Spleen (tissue), 11 donors: ENCODE results near the gene OR4C3. TPM values are rescaled to one million over a fixed set of nuclear protein-coding genes. Genes with fewer than 3 reads are reported as not detected.
"Not testable (repeated sequence)": the region's sequence is repeated elsewhere in the genome, so short reads cannot be mapped to it uniquely, and the experiment has no call there.

ENCODE experiments used
- DNase-seq: peaks from one replicate; pipeline ENCODE4 v3.0.0-alpha.2; 2020
- H3K27ac ChIP-seq, 8 donors: fragments of 200-600 bp; sonication (generic) in 7 of 8; 1 replicate in 4 of 8; 2 replicates in 4 of 8; pipeline versions ENCODE4 v1.5.0 to v1.8.0; 2016 to 2021; ENCODE audit warnings: inconsistent platforms in 4 of 8, mild to moderate bottlenecking in 4 of 8, moderate library complexity in 1 of 8
- H3K27me3 ChIP-seq, 7 donors: fragments of 200-600 bp; sonication (generic) in 6 of 7; replicated peaks in 1 of 7; 1 replicate in 4 of 7; 2 replicates in 3 of 7; pipeline versions ENCODE4 v1.5.0 to v1.8.0; 2016 to 2021; ENCODE audit warnings: inconsistent platforms in 3 of 7, mild to moderate bottlenecking in 1 of 7
- H3K36me3 ChIP-seq, 6 donors: fragments of 200-600 bp; sonication (generic) in 5 of 6; 1 replicate in 4 of 6; 2 replicates in 2 of 6; pipeline versions ENCODE4 v1.5.0 to v1.8.0; 2016 to 2021; ENCODE audit warnings: inconsistent platforms in 2 of 6
- H3K4me1 ChIP-seq, 6 donors: fragments of 200-600 bp; sonication (generic) in 5 of 6; 1 replicate in 3 of 6; 2 replicates in 3 of 6; pipeline versions ENCODE4 v1.5.0 to v1.8.0; 2016 to 2021; ENCODE audit warnings: inconsistent platforms in 3 of 6
- H3K4me3 ChIP-seq, 8 donors: fragments of 200-600 bp; sonication (generic) in 7 of 8; 1 replicate in 4 of 8; 2 replicates in 4 of 8; pipeline versions ENCODE4 v1.5.0 to v1.8.0; 2016 to 2021; ENCODE audit warnings: inconsistent platforms in 4 of 8, mild to moderate bottlenecking in 4 of 8, moderate library complexity in 2 of 8
- H3K9me3 ChIP-seq, 8 donors: fragments of 200-600 bp; sonication (generic) in 7 of 8; 1 replicate in 4 of 8; 2 replicates in 4 of 8; pipeline versions ENCODE4 v1.5.0 to v1.8.0; 2016 to 2021; ENCODE audit warnings: inconsistent platforms in 4 of 8
- CTCF ChIP-seq, 11 experiments: fragments of 200-600 bp in 7 of 11; fragments of 450-650 bp in 4 of 11; sonication (generic) in 4 of 11; IDR thresholded peaks in 8 of 11; conservative IDR thresholded peaks in 3 of 11; 1 replicate in 7 of 11; 2 replicates in 4 of 11; pipeline versions ENCODE4 v1.4.0 to v1.8.0; 2016 to 2021; ENCODE audit warnings: antibody characterized with exemption in 11 of 11, inconsistent platforms in 4 of 11, mild to moderate bottlenecking in 1 of 11
- POLR2A ChIP-seq, 3 donors: fragments of 450-650 bp; IDR thresholded peaks; one replicate each; pipeline ENCODE4 v1.5.1; 2017; ENCODE audit warnings: antibody characterized with exemption in 3 of 3, mild to moderate bottlenecking in 1 of 3
- POLR2AphosphoS5 ChIP-seq, 3 donors: sonication (generic); formaldehyde crosslinking; IDR thresholded peaks; one replicate each; pipeline ENCODE4 v1.5.1; 2017; ENCODE audit warnings: antibody characterized with exemption in 3 of 3
- WGBS, 5 donors: extraction: QIAGEN DNeasy Blood & Tissue Kit in 3 of 5; methylation state at CpG; one replicate each; pipeline versions ENCODE4 v1.1.5 to v1.1.7; 2013 to 2018; 5-methylcytosine and 5-hydroxymethylcytosine counted together
- intact Hi-C: fragments of 100-400 bp; cut with DNase I; formaldehyde crosslinking; loops from one replicate; pipeline ENCODE4 v1.15.0; 2023; ENCODE audit warnings: low total_unique reads
- polyA plus RNA-seq, 3 donors: library from polyadenylated mRNA; stranded (reverse); fragments of 200-250 nt; gene quantifications; one replicate each; pipeline ENCODE4 v1.2.1, GENCODE V29; 2013
- total RNA-seq, 7 donors: library from RNA; depleted of rRNA in 3 of 7; stranded (reverse); fragments of >200 nt in 3 of 7; fragmentation: NEBNext Ultra II Directional in 4 of 7; extraction: Animal tissue kit (Norgen Biotek cat#: 25700) in 4 of 7; gene quantifications; one replicate each; pipeline versions ENCODE4 v1.1.0 to v1.2.1, GENCODE V29; 2016 to 2021
- donor health status: healthy with polysubstance abuse.
- donor health status: DM: no; HTN: no; CAD: no; lungs with moderate emphysema.
- donor health status: DM: no; HTN: no; CAD: no.
- donor health status: Bipolar disorder and iron deficiency.
- donor health status: healthy.
- donor health status: DM: no; HTN: no; CAD: no.
- donor health status: DM: yes; HTN: yes; CAD: no.

The OR4C3 gene
- total and polyA plus RNA-seq, 10 donors, result not detected

- Histone ChIP-seq H3K9me3 (peaks cover 0 to 21% (median 8%) of the 10 kb centered on the region in 8 donors), H3K27me3 (no peaks in the 10 kb centered on the region), H3K27ac (no peak overlapping the region), H3K4me3 (no peak overlapping the region), H3K4me1 (no peaks in the 10 kb centered on the region), H3K36me3 (no peaks in the 10 kb centered on the region)
- TF ChIP-seq CTCF (IDR thresholded peaks at IDR 0.05 in 8 of 11, conservative IDR thresholded peaks at IDR 0.05 in 3 of 11), result no peak
- no peak for TF ChIP-seq POLR2A (IDR thresholded peaks at IDR 0.05)
- TF ChIP-seq POLR2AphosphoS5 (IDR thresholded peaks at IDR 0.05), result no peak
- intact Hi-C loops, result no loop called here
- 46 to 59% (median 51%) methylated on average over 2 of the region's 2 CpGs for WGBS, 5 donors
- no peak for DNase-seq
These were observed 16.7 kb downstream of the OR4C3 start for GRCh38 chr11:48341466-48341865.

- 57 to 69% (median 62%) methylated on average over 2 of the region's 2 CpGs for WGBS, 5 donors
- H3K9me3 ChIP-seq, result peaks cover 0 to 27% (median 8%) of the 10 kb centered on the region in 8 donors
- H3K36me3 ChIP-seq, H3K4me3 ChIP-seq, intact Hi-C loops, H3K27me3 ChIP-seq, H3K4me1 ChIP-seq, DNase-seq, H3K27ac ChIP-seq: not testable (repeated sequence)
These were observed 17.8 kb downstream of the OR4C3 start for GRCh38 chr11:48342505-48342904.

- 63 to 79% (median 65%) methylated on average over 5 of the region's 5 CpGs for WGBS, 5 donors
- intact Hi-C loops, result not testable (repeated sequence)
These were observed 21.6 kb downstream of the OR4C3 start for GRCh38 chr11:48346286-48346685.

GRCh38 chr11:48354013-48354412 is 29.3 kb downstream of the OR4C3 start:
- no peak overlapping the region for H3K4me3 ChIP-seq
- intact Hi-C loops, result no loop called here

More at GRCh38 chr11:48346286-48346685, 21.6 kb downstream of the OR4C3 start:
- not testable (repeated sequence) for H3K27ac ChIP-seq, H3K36me3 ChIP-seq, H3K4me1 ChIP-seq, H3K4me3 ChIP-seq, DNase-seq, H3K27me3 ChIP-seq
- H3K9me3 ChIP-seq, result peaks cover 0 to 49% (median 15%) of the 10 kb centered on the region in 8 donors

GRCh38 chr11:48354677-48355076 is 30.0 kb downstream of the OR4C3 start:
- no peak overlapping the region for H3K27ac ChIP-seq
- H3K4me1 ChIP-seq, result no peaks in the 10 kb centered on the region
- H3K36me3 ChIP-seq, result no peaks in the 10 kb centered on the region
- intact Hi-C loops, result no loop called here
- no peak for DNase-seq
- H3K9me3 ChIP-seq, result peaks cover 0 to 45% (median 18%) of the 10 kb centered on the region in 8 donors
- H3K4me3 ChIP-seq, result no peak overlapping the region
- TF ChIP-seq POLR2AphosphoS5 (IDR thresholded peaks at IDR 0.05) (no peak), POLR2A (IDR thresholded peaks at IDR 0.05) (no peak), CTCF (IDR thresholded peaks at IDR 0.05 in 8 of 11, conservative IDR thresholded peaks at IDR 0.05 in 3 of 11) (no peak)
- 55 to 71% (median 65%) methylated on average over 1 of the region's 1 CpG for WGBS, 5 donors
- H3K27me3 ChIP-seq, result no peaks in the 10 kb centered on the region

More at GRCh38 chr11:48354013-48354412, 29.3 kb downstream of the OR4C3 start:
- H3K27me3 ChIP-seq, result no peaks in the 10 kb centered on the region
- H3K36me3 ChIP-seq, result no peaks in the 10 kb centered on the region
- peaks cover 0 to 48% (median 18%) of the 10 kb centered on the region in 8 donors for H3K9me3 ChIP-seq
- WGBS, 5 donors, result 89 to 96% (median 91%) methylated on average over 4 of the region's 4 CpGs
- H3K27ac ChIP-seq, result no peak overlapping the region
- DNase-seq, result no peak
- TF ChIP-seq POLR2AphosphoS5 (IDR thresholded peaks at IDR 0.05), result no peak
- no peak for TF ChIP-seq POLR2A (IDR thresholded peaks at IDR 0.05)
- H3K4me1 ChIP-seq, result no peaks in the 10 kb centered on the region

GRCh38 chr11:48361289-48361688 is 36.6 kb downstream of the OR4C3 start:
- intact Hi-C loops, DNase-seq, H3K27me3 ChIP-seq, H3K4me3 ChIP-seq, H3K4me1 ChIP-seq, H3K36me3 ChIP-seq: not testable (repeated sequence)
- WGBS, 5 donors, result 43 to 55% (median 51%) methylated on average over 2 of the region's 2 CpGs
- H3K27ac ChIP-seq, result peak overlapping the region in 1 of 8 donors; percentile 15
- H3K9me3 ChIP-seq, result peaks cover 0 to 29% (median 12%) of the 10 kb centered on the region in 8 donors
